ENCODE data around the gene SMOC2. TPM values are rescaled to one million over a fixed set of nuclear protein-coding genes. Genes with fewer than 3 reads are reported as not detected.

Gene SMOC2
- total RNA-seq, 1 experiment from 2014 or later, result 0.42 TPM

DNA sequence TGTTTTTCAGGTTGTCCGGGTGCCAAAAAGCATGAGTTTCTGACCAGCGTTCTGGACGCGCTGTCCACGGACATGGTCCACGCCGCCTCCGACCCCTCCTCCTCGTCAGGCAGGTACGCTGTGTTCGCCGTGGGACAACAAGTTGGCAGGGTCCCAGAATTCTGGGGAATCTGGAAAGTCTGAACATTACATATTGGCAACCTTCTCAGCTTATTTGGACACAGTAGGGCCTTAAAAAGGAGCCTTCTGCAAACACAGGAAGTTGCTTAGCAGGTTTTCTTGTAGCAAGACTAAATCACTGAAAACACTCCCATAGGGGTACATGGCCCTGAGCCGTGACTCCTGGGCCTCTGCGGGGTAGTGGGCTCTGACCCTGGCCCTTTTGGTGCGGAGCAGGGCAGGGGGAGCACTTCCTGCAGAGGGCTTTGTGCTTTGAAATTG, 209.7 kb downstream of the SMOC2 start:
- CTCF ChIA-PET, result no interaction called here
- Histone ChIP-seq H3K36me3 (ENCODE audit: control insufficient read depth in 1 of 2, insufficient read depth in 2 of 2, low read length in 2 of 2) (no peaks in the 10 kb centered on the region), H3K4me1 (ENCODE audit: control insufficient read depth in 1 of 2, insufficient read depth in 2 of 2, low read length in 2 of 2) (no peaks in the 10 kb centered on the region; a peak in 1 of 4 replicates), H3K27ac (ENCODE audit: low read depth, low read length) (no peak overlapping the region), H3K4me2 (ENCODE audit: low read length) (no peak overlapping the region), H3K4me3 (replicated peaks in 1 of 2; ENCODE audit: low read depth in 1 of 2, low read length in 2 of 2) (no peak overlapping the region), H4K20me1 (ENCODE audit: insufficient read depth) (no peaks in the 10 kb centered on the region), H3K9me2 (ENCODE audit: insufficient read depth) (no peaks in the 10 kb centered on the region), H3K9ac (ENCODE audit: low read length) (no peak overlapping the region), H3K27me3 (ENCODE audit: insufficient read depth, low read length) (no peaks in the 10 kb centered on the region), H2AFZ (ENCODE audit: low read depth, low read length, poor library complexity, severe bottlenecking) (no peak overlapping the region), H3K79me2 (ENCODE audit: insufficient read depth, low read length) (no peaks in the 10 kb centered on the region), H3K9me3 (ENCODE audit: control insufficient read depth in 1 of 2, insufficient read depth in 1 of 2, low read depth in 1 of 2, low read length in 2 of 2) (no peaks in the 10 kb centered on the region; a peak in 1 of 4 replicates)
- RAD21 ChIA-PET (ENCODE audit: low non-redundant PET in 1 of 2, low total read pairs in 2 of 2, uncharacterized antibody in 2 of 2, unreplicated experiment in 2 of 2), result no interaction called here
- TF ChIP-seq ZNF274 (IDR thresholded peaks at IDR 0.05; ENCODE audit: low read depth, low read length) (no peak), YY1 (IDR thresholded peaks at IDR 0.05; ENCODE audit: extremely low read depth, insufficient replicate concordance, low read depth, low read length) (no peak), TCF7L2 (IDR thresholded peaks at IDR 0.05; ENCODE audit: borderline replicate concordance, extremely low read depth, insufficient read depth, insufficient read length) (no peak), SIN3A (IDR thresholded peaks at IDR 0.05; ENCODE audit: low read depth) (no peak), POLR2A (IDR thresholded peaks at IDR 0.05; ENCODE audit: borderline replicate concordance, extremely low read depth, insufficient read depth, insufficient read length) (no peak), SRF (IDR thresholded peaks at IDR 0.05; ENCODE audit: low read depth) (no peak), CEBPB (IDR thresholded peaks at IDR 0.05; ENCODE audit: low read depth) (no peak)
- TF ChIP-seq, protein P1, sequence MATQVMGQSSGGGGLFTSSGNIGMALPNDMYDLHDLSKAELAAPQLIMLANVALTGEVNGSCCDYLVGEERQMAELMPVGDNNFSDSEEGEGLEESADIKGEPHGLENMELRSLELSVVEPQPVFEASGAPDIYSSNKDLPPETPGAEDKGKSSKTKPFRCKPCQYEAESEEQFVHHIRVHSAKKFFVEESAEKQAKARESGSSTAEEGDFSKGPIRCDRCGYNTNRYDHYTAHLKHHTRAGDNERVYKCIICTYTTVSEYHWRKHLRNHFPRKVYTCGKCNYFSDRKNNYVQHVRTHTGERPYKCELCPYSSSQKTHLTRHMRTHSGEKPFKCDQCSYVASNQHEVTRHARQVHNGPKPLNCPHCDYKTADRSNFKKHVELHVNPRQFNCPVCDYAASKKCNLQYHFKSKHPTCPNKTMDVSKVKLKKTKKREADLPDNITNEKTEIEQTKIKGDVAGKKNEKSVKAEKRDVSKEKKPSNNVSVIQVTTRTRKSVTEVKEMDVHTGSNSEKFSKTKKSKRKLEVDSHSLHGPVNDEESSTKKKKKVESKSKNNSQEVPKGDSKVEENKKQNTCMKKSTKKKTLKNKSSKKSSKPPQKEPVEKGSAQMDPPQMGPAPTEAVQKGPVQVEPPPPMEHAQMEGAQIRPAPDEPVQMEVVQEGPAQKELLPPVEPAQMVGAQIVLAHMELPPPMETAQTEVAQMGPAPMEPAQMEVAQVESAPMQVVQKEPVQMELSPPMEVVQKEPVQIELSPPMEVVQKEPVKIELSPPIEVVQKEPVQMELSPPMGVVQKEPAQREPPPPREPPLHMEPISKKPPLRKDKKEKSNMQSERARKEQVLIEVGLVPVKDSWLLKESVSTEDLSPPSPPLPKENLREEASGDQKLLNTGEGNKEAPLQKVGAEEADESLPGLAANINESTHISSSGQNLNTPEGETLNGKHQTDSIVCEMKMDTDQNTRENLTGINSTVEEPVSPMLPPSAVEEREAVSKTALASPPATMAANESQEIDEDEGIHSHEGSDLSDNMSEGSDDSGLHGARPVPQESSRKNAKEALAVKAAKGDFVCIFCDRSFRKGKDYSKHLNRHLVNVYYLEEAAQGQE (IDR thresholded peaks at IDR 0.05; ENCODE audit: low read depth), result no peak
- TF ChIP-seq, protein P2, sequence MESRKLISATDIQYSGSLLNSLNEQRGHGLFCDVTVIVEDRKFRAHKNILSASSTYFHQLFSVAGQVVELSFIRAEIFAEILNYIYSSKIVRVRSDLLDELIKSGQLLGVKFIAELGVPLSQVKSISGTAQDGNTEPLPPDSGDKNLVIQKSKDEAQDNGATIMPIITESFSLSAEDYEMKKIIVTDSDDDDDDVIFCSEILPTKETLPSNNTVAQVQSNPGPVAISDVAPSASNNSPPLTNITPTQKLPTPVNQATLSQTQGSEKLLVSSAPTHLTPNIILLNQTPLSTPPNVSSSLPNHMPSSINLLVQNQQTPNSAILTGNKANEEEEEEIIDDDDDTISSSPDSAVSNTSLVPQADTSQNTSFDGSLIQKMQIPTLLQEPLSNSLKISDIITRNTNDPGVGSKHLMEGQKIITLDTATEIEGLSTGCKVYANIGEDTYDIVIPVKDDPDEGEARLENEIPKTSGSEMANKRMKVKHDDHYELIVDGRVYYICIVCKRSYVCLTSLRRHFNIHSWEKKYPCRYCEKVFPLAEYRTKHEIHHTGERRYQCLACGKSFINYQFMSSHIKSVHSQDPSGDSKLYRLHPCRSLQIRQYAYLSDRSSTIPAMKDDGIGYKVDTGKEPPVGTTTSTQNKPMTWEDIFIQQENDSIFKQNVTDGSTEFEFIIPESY (IDR thresholded peaks at IDR 0.05; ENCODE audit: extremely low read depth, insufficient replicate concordance, low read length), result no peak
- TF ChIP-seq, protein P3, sequence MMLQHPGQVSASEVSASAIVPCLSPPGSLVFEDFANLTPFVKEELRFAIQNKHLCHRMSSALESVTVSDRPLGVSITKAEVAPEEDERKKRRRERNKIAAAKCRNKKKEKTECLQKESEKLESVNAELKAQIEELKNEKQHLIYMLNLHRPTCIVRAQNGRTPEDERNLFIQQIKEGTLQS (IDR thresholded peaks at IDR 0.05), result no peak
- POLR2A ChIA-PET, result no interaction called here
- ATAC-seq (no peak), DNase-seq (ENCODE audit: low read depth, low spot score) (no peak)
- intact Hi-C loops (cut with micrococcal nuclease), result no loop called here
- no TSS peak for BruUV-seq (replicated peaks)
